ENCODE data around the gene IGFBP3. TPM values are rescaled to one million over a fixed set of nuclear protein-coding genes. Genes with fewer than 3 reads are reported as not detected.

IGFBP3 gene
- total and polyA plus RNA-seq, 9 of the 15 experiments (the other 6 are each of a cell fraction or from before 2014, with no cell fraction given): 0.08 to 0.22 (median 0.10) TPM; not detected in 5

DNA sequence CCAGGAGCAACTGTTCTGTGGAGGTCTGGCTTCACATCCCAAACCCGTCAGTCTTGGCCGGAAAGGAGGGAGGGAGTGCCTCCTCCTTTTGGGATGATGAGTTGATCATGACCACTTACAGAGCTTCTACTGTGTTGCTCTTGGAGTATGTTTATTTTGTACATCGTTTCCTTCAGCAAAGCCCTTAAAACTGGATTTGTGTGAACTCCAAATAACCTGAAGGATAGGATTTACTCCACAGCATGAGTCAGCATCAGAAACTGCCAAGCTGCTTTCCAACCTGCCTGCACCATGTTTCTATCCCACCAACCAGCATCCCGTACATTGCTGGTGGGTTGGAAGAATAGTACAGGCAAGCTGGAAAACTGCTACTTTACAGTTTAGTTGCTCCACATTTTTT lies 51.6 kb downstream of the IGFBP3 start:
- peaks cover 0 to 17% of the 10 kb centered on the region in 2 experiments; a peak in 2 of 5 replicates for H3K27me3 ChIP-seq (ENCODE audit: control insufficient read depth in 2 of 2, insufficient read depth in 2 of 2, low read length in 2 of 2)
- H3K4me3 ChIP-seq: no peak overlapping the region
- CTCF ChIA-PET (ENCODE audit: low intra/inter-chr PET ratio): no interaction called here
- H3K36me3 ChIP-seq (ENCODE audit: control insufficient read depth, insufficient read depth, low read length): no peaks in the 10 kb centered on the region
- no peak overlapping the region for H2AFZ ChIP-seq (ENCODE audit: low read depth, low read length)
- H4K20me1 ChIP-seq (replicated peaks; ENCODE audit: control insufficient read depth, insufficient read depth, low read length): no peaks in the 10 kb centered on the region
- POLR2A ChIA-PET: no interaction called here
- ATAC-seq: no peak
- WGBS (ENCODE audit: insufficient coverage, low coverage, missing lambda C conversion rate): 2% methylated on average over 4 of the region's 4 CpGs
- no TSS peak for BruUV-seq (replicated peaks)
- no peak overlapping the region for H3K27ac ChIP-seq (ENCODE audit: extremely low read depth, low read depth, low read length)
- H3K79me2 ChIP-seq (ENCODE audit: control insufficient read depth, insufficient read depth, low read length): no peaks in the 10 kb centered on the region
- no peak overlapping the region for H3K9ac ChIP-seq (ENCODE audit: insufficient read depth in 1 of 2, low read depth in 2 of 2, low read length in 2 of 2)
- H3K4me1 ChIP-seq (replicated peaks in 1 of 2; ENCODE audit: control insufficient read depth in 2 of 2, insufficient read depth in 2 of 2, low read length in 2 of 2): no peaks in the 10 kb centered on the region
- no peak overlapping the region for H3K4me2 ChIP-seq (ENCODE audit: insufficient read depth, low read length)
- in situ Hi-C loops (cut with MboI) (loop anchor here (25.0 kb wide), 1 partner anchor 707 kb away; the partner anchor contains the start of gene RAMP3), intact Hi-C loops (cut with micrococcal nuclease) (no loop called here)
- DNase-seq (ENCODE audit: extremely low read depth in 1 of 4, low spot score in 3 of 4): no peak
- TF ChIP-seq SP1 (CRISPR knock-in tag; IDR thresholded peaks at IDR 0.05): no peak
- TF ChIP-seq, protein P1, sequence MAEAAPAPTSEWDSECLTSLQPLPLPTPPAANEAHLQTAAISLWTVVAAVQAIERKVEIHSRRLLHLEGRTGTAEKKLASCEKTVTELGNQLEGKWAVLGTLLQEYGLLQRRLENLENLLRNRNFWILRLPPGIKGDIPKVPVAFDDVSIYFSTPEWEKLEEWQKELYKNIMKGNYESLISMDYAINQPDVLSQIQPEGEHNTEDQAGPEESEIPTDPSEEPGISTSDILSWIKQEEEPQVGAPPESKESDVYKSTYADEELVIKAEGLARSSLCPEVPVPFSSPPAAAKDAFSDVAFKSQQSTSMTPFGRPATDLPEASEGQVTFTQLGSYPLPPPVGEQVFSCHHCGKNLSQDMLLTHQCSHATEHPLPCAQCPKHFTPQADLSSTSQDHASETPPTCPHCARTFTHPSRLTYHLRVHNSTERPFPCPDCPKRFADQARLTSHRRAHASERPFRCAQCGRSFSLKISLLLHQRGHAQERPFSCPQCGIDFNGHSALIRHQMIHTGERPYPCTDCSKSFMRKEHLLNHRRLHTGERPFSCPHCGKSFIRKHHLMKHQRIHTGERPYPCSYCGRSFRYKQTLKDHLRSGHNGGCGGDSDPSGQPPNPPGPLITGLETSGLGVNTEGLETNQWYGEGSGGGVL (CRISPR knock-in tag; IDR thresholded peaks at IDR 0.05): no peak
- TF ChIP-seq MYBL2 (IDR thresholded peaks at IDR 0.05; ENCODE audit: low read depth): no peak
- no peak for TF ChIP-seq MYBL2 (CRISPR knock-in tag; IDR thresholded peaks at IDR 0.05; ENCODE audit: borderline replicate concordance)
- TF ChIP-seq ZNF354B (CRISPR knock-in tag; IDR thresholded peaks at IDR 0.05): no peak
- TF ChIP-seq, protein P2, sequence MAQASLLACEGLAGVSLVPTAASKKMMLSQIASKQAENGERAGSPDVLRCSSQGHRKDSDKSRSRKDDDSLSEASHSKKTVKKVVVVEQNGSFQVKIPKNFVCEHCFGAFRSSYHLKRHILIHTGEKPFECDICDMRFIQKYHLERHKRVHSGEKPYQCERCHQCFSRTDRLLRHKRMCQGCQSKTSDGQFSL (CRISPR knock-in tag; IDR thresholded peaks at IDR 0.05): no peak
- TF ChIP-seq, protein P2 (tag; IDR thresholded peaks at IDR 0.05): no peak
- TF ChIP-seq, protein P3, sequence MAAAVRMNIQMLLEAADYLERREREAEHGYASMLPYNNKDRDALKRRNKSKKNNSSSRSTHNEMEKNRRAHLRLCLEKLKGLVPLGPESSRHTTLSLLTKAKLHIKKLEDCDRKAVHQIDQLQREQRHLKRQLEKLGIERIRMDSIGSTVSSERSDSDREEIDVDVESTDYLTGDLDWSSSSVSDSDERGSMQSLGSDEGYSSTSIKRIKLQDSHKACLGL (CRISPR knock-in tag; IDR thresholded peaks at IDR 0.05; ENCODE audit: borderline replicate concordance, poor library complexity, severe bottlenecking): no peak
- TF ChIP-seq ETS2 (tag; IDR thresholded peaks at IDR 0.05; ENCODE audit: borderline replicate concordance, poor library complexity, severe bottlenecking): no peak
- no peak for TF ChIP-seq ZNF347 (CRISPR knock-in tag; IDR thresholded peaks at IDR 0.05; ENCODE audit: low read depth)
- TF ChIP-seq, protein P4, sequence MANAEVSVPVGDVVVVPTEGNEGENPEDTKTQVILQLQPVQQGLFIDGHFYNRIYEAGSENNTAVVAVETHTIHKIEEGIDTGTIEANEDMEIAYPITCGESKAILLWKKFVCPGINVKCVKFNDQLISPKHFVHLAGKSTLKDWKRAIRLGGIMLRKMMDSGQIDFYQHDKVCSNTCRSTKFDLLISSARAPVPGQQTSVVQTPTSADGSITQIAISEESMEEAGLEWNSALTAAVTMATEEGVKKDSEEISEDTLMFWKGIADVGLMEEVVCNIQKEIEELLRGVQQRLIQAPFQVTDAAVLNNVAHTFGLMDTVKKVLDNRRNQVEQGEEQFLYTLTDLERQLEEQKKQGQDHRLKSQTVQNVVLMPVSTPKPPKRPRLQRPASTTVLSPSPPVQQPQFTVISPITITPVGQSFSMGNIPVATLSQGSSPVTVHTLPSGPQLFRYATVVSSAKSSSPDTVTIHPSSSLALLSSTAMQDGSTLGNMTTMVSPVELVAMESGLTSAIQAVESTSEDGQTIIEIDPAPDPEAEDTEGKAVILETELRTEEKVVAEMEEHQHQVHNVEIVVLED (CRISPR knock-in tag; IDR thresholded peaks at IDR 0.05): no peak
- no peak for TF ChIP-seq TFAM (CRISPR knock-in tag; conservative IDR thresholded peaks at IDR 0.05)
- TF ChIP-seq ZNF766 (CRISPR knock-in tag; conservative IDR thresholded peaks at IDR 0.05): no peak
- no peaks in the 10 kb centered on the region for H3K9me3 ChIP-seq (replicated peaks; ENCODE audit: control insufficient read depth, insufficient read depth, low read depth, low read length)
- no peak for FAIRE-seq
- H3K9me1 ChIP-seq (ENCODE audit: control insufficient read depth, insufficient read depth, low read length): no peaks in the 10 kb centered on the region
